Esophagus muscularis mucosa (tissue), 3 donors: ENCODE measurements around the gene IGSF21.

Experiments
- CTCF ChIP-seq, 3 experiments: fragments of 200-600 bp in 2 of 3; fragments of 450-650 bp in 1 of 3; sonication (generic) in 2 of 3; IDR thresholded peaks; one replicate each; pipeline ENCODE4 v1.5.1; 2017 to 2019; ENCODE audit warnings: antibody characterized with exemption in 3 of 3, mild to moderate bottlenecking in 2 of 3, moderate library complexity in 1 of 3
- POLR2A ChIP-seq: fragments of 450-650 bp; IDR thresholded peaks from one replicate; pipeline ENCODE4 v1.6.1; 2017; ENCODE audit warnings: antibody characterized with exemption, moderate library complexity, mild to moderate bottlenecking, low read depth
- POLR2AphosphoS5 ChIP-seq, 2 donors: sonication (generic); formaldehyde crosslinking; IDR thresholded peaks; one replicate each; pipeline ENCODE4 v1.6.1; 2017; ENCODE audit warnings: antibody characterized with exemption in 2 of 2

- TF ChIP-seq CTCF (IDR thresholded peaks at IDR 0.05), result no peak
- no peak for TF ChIP-seq POLR2AphosphoS5 (IDR thresholded peaks at IDR 0.05)
- no peak for TF ChIP-seq POLR2A
These were observed 211.5 kb downstream of the IGSF21 start for GRCh38 chr1:18319099-18319498.
